ENCODE data around the gene MCF2. TPM values are rescaled to one million over a fixed set of nuclear protein-coding genes. Genes with fewer than 3 reads are reported as not detected.

MCF2 gene
- total and polyA plus RNA-seq, 12 donors: 7.1 to 66.9 (median 28.2) TPM

DNA sequence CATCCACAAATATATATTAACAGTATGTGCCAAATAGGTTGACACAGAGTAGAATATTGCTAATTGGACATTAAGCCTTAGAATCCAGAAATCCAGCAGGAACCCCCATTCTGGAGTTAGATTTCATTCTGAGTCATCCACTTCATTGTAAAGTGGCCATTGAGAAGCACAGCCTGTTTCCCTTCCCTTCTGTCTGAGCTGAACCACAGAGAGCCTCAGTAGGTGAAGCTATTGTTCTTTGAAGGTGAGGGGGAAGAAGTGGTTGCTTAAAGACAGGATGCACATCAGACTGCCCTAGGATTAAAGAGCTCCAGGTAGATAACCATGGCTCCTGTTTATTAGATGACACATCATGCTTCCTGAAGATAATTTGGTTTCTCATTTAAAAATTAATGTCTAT, 30.6 kb upstream of the MCF2 start:
- Histone ChIP-seq H3K9me3 (replicated peaks in 1 of 3) (no peaks in the 10 kb centered on the region), H3K27ac (no peak overlapping the region), H3K36me3 (replicated peaks in 1 of 2) (no peaks in the 10 kb centered on the region), H3K4me3 (no peak overlapping the region), H3K4me1 (replicated peaks in 1 of 2) (no peaks in the 10 kb centered on the region), H3K27me3 (no peaks in the 10 kb centered on the region)
- TF ChIP-seq, protein P1, sequence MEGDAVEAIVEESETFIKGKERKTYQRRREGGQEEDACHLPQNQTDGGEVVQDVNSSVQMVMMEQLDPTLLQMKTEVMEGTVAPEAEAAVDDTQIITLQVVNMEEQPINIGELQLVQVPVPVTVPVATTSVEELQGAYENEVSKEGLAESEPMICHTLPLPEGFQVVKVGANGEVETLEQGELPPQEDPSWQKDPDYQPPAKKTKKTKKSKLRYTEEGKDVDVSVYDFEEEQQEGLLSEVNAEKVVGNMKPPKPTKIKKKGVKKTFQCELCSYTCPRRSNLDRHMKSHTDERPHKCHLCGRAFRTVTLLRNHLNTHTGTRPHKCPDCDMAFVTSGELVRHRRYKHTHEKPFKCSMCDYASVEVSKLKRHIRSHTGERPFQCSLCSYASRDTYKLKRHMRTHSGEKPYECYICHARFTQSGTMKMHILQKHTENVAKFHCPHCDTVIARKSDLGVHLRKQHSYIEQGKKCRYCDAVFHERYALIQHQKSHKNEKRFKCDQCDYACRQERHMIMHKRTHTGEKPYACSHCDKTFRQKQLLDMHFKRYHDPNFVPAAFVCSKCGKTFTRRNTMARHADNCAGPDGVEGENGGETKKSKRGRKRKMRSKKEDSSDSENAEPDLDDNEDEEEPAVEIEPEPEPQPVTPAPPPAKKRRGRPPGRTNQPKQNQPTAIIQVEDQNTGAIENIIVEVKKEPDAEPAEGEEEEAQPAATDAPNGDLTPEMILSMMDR (IDR thresholded peaks at IDR 0.05): no peak
- TF ChIP-seq POLR2A (IDR thresholded peaks at IDR 0.05): no peak
- DNase-seq: no peak
- intact Hi-C loops (cut with DNase I): no loop called here

- Histone ChIP-seq H3K27me3 (no peaks in the 10 kb centered on the region), H3K4me3 (no peak overlapping the region), H3K4me1 (replicated peaks in 1 of 2) (no peaks in the 10 kb centered on the region), H3K9me3 (replicated peaks in 1 of 3) (no peaks in the 10 kb centered on the region), H3K27ac (no peak overlapping the region), H3K36me3 (replicated peaks in 1 of 2) (no peaks in the 10 kb centered on the region)
- no peak for TF ChIP-seq POLR2A (IDR thresholded peaks at IDR 0.05)
- TF ChIP-seq, protein P1 (IDR thresholded peaks at IDR 0.05): no peak
- DNase-seq: no peak
- WGBS, 4 donors: 62 to 92% (median 79%) methylated on average over 1 of the region's 1 CpG
- intact Hi-C loops (cut with DNase I): no loop called here
Observed at GRCh38 chrX:139736151-139736550, 28.2 kb upstream of the MCF2 start.

DNA sequence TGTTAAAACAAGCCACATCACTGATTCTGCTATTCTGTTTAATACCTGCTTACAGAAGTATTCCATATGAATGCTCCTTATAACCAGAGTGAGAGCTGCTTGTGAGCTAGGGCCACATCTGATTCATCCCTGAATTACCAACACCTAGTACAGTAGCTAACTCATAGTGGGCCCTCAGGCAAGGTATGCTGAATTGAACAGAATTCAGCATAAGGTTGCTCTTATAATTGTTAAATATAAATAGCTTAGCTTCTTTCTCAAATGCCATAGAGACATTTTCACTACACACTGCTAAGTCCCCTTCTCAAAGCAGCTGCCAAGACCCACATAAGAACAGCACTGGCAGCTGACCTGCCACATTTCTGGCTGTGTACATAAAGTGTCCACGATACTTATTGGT, 27.0 kb upstream of the MCF2 start:
- Histone ChIP-seq H3K4me1 (replicated peaks in 1 of 2) (no peaks in the 10 kb centered on the region), H3K27me3 (no peaks in the 10 kb centered on the region), H3K27ac (no peak overlapping the region), H3K4me3 (no peak overlapping the region), H3K9me3 (replicated peaks in 1 of 3) (no peaks in the 10 kb centered on the region), H3K36me3 (replicated peaks in 1 of 2) (no peaks in the 10 kb centered on the region)
- no peak for DNase-seq
- TF ChIP-seq, protein P1 (IDR thresholded peaks at IDR 0.05): no peak
- TF ChIP-seq POLR2A (IDR thresholded peaks at IDR 0.05): no peak
- WGBS, 4 donors: 88 to 100% (median 96%) methylated on average over 1 of the region's 1 CpG
- intact Hi-C loops (cut with DNase I): no loop called here

DNA sequence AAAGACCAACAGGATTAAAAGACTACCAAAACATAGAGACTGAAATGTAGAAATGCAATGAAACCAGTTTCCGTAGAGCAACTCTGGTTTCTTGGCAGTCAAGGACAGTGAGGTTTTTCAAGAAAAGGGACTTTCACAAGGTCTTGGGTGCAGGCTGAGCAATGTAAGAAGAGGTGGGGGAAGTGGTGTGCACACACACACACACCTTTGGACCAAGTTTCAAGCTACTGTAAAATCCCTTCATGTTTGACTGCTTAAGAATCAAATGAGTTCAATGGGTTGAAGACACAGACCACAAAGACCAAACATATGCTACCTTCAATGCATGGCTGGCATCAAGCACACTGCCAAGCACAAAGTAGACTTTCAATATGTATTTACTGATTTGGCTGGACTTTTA, 17.8 kb upstream of the MCF2 start:
- H3K27me3 ChIP-seq: no peaks in the 10 kb centered on the region
- TF ChIP-seq POLR2A (IDR thresholded peaks at IDR 0.05): no peak
- H3K27ac ChIP-seq: no peak overlapping the region
- DNase-seq: no peak
- WGBS, 4 donors: 88 to 100% (median 92%) methylated on average over 1 of the region's 1 CpG
- intact Hi-C loops (cut with DNase I): no loop called here
- no peaks in the 10 kb centered on the region for H3K9me3 ChIP-seq (replicated peaks in 1 of 3)
- no peak overlapping the region for H3K4me3 ChIP-seq
- no peaks in the 10 kb centered on the region for H3K4me1 ChIP-seq (replicated peaks in 1 of 2)
- no peaks in the 10 kb centered on the region for H3K36me3 ChIP-seq (replicated peaks in 1 of 2)

DNA sequence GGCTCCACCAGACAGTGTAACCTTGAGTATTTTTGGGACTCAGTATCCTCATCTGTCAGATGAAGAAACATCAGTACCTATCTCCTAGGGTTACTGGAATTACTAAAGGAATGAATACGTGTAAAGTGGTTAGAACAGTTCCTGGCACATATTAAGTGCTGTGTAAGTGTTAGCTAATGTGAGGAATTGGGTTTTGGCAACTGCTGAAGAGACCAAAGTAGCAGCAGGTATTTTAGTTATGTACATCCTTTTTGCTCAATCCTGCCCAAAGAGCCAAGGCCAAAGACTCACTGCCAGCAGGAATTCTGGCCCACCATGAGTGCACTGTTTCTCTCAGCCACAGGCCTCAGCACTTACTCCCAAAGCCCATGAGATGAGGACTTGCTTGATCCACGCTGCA, 16.7 kb upstream of the MCF2 start:
- Histone ChIP-seq H3K36me3 (replicated peaks in 1 of 2) (no peaks in the 10 kb centered on the region), H3K4me3 (no peak overlapping the region), H3K27ac (no peak overlapping the region), H3K4me1 (replicated peaks in 1 of 2) (no peaks in the 10 kb centered on the region), H3K9me3 (replicated peaks in 1 of 3) (no peaks in the 10 kb centered on the region), H3K27me3 (no peaks in the 10 kb centered on the region)
- no peak for TF ChIP-seq POLR2A (IDR thresholded peaks at IDR 0.05)
- TF ChIP-seq, protein P1 (IDR thresholded peaks at IDR 0.05): no peak
- no peak for DNase-seq
- intact Hi-C loops (cut with DNase I): no loop called here
- 65 to 92% (median 86%) methylated on average over 2 of the region's 2 CpGs for WGBS, 4 donors
